ENCODE results near the gene DSCAM. TPM values are rescaled to one million over a fixed set of nuclear protein-coding genes. Genes with fewer than 3 reads are reported as not detected.

Gene DSCAM
- total RNA-seq, 4 donors from 2014 or later, result under 0.01 to 0.44 TPM; not detected in 2

DNA sequence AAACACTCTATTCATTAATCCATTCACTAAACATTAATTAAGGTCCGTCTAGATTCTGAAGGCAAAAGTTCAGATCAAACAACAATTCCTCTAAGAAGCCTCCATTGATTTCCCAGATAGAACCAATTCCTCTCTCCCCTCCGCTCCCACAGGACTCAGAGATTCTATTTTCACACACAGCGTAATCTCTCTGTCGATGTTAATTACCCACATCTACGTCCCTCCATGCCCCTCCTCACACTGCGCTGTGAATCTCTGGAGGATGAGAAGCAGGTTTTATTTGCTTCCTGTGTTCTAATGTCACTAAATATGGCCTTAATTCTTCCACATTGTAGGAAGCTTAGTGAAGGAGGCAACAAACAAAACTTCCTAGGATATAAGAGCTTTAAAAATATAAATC is 306.7 kb downstream of the DSCAM start:
- Histone ChIP-seq H3K27me3 (no peaks in the 10 kb centered on the region), H3K4me3 (no peak overlapping the region), H3K27ac (no peak overlapping the region), H3K9me3 (peaks cover 0 to 14% (median 0%) of the 10 kb centered on the region in 4 donors), H3K4me1 (no peaks in the 10 kb centered on the region), H3K36me3 (no peaks in the 10 kb centered on the region)
- 40 to 44% methylated on average over 6 of the region's 6 CpGs for WGBS, 2 donors
- no peak for DNase-seq (ENCODE audit: low spot score in 2 of 2)
- TF ChIP-seq POLR2A (IDR thresholded peaks at IDR 0.05) (no peak), EP300 (IDR thresholded peaks at IDR 0.05) (no peak)
- TF ChIP-seq, protein P1, sequence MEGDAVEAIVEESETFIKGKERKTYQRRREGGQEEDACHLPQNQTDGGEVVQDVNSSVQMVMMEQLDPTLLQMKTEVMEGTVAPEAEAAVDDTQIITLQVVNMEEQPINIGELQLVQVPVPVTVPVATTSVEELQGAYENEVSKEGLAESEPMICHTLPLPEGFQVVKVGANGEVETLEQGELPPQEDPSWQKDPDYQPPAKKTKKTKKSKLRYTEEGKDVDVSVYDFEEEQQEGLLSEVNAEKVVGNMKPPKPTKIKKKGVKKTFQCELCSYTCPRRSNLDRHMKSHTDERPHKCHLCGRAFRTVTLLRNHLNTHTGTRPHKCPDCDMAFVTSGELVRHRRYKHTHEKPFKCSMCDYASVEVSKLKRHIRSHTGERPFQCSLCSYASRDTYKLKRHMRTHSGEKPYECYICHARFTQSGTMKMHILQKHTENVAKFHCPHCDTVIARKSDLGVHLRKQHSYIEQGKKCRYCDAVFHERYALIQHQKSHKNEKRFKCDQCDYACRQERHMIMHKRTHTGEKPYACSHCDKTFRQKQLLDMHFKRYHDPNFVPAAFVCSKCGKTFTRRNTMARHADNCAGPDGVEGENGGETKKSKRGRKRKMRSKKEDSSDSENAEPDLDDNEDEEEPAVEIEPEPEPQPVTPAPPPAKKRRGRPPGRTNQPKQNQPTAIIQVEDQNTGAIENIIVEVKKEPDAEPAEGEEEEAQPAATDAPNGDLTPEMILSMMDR (IDR thresholded peaks at IDR 0.05), result no peak

DNA sequence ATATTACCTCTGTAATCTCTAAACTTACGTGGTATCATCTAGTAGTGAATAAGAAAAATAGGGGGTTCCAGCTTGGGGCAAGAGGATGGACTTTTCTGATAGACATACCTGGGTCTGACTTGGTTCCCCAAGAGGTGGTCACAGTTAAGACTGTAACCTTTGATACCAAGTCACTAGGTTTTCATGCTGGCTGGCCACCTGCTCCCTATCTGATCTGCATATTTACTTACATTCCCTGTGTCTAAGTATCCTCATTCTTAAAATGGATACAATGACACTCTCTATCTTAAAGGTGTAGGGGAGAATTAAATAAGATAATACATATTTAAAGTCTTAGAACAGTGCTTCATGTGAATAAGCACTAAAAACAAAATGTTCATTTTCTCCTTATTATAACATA is 312.1 kb downstream of the DSCAM start:
- Histone ChIP-seq H3K4me1 (no peaks in the 10 kb centered on the region), H3K4me3 (no peak overlapping the region), H3K27ac (no peak overlapping the region), H3K9me3 (no peaks in the 10 kb centered on the region), H3K27me3 (no peaks in the 10 kb centered on the region), H3K36me3 (no peaks in the 10 kb centered on the region)
- TF ChIP-seq EP300 (IDR thresholded peaks at IDR 0.05), result no peak
- no peak for TF ChIP-seq POLR2A (IDR thresholded peaks at IDR 0.05)
- TF ChIP-seq, protein P1 (IDR thresholded peaks at IDR 0.05), result no peak
- WGBS, 2 donors, result 83 to 93% methylated on average over 1 of the region's 1 CpG
- DNase-seq (ENCODE audit: low spot score in 2 of 2), result no peak

DNA sequence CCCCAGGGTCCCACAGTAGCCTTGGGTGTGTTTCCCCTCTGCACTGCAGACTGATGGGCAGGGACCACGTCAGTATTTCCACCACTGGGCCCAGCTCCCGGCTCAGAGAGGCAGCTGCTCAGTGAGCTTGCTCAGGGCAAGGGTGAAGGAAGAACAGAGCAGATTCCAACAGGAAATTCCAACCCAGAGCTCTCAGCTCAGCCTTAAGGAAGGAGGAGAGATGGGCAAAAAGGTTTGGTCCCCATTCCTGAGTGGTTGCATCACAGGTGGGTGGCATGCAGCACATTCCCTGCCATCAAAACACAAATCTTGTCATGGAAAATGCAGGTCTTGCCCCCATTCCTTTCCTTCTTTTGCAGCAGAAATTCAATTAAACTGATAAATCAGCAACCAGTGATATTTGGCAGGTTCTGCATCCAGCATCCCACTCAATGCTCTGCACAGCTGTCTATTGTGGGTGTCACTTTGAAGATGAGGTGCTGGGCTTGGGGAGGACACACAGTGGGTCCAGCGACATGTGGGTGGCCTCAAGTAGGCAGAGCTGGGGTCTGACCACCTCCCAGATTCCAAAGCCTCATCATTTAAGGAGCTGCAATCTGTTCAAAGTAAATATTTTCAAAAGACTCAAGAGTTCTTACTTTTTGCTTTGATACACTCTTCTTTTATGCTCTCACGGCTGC is 315.4 kb downstream of the DSCAM start:
- Histone ChIP-seq H3K27ac (no peak overlapping the region), H3K36me3 (no peaks in the 10 kb centered on the region), H3K4me1 (no peaks in the 10 kb centered on the region), H3K9me3 (peaks cover 0 to 10% (median 0%) of the 10 kb centered on the region in 4 donors), H3K27me3 (no peaks in the 10 kb centered on the region), H3K4me3 (no peak overlapping the region)
- no peak for TF ChIP-seq POLR2A (IDR thresholded peaks at IDR 0.05)
- TF ChIP-seq EP300 (IDR thresholded peaks at IDR 0.05), result no peak
- TF ChIP-seq, protein P1 (IDR thresholded peaks at IDR 0.05), result no peak
- DNase-seq (ENCODE audit: low spot score in 2 of 2), result no peak
- 25 to 38% methylated on average over 4 of the region's 4 CpGs for WGBS, 2 donors

DNA sequence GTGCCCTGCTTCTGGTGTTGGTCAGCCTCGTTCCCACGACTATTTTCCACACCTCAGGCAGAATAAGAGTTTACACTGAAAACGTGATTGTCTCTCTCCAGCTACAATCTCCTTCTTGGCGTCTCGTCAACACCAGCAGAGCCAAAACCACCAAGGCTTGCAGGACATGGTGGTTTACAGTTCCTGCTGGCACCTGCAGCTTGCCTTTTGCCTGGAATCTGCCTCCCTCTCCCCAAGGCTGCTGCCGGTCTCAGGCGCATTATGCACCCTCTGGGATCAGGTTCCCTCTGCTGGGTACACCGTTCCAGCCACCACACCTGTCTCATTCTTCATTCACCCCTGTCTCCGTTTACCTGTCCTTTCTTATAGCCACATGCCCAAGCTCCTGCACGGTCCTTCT is 315.9 kb downstream of the DSCAM start:
- no peak for TF ChIP-seq EP300 (IDR thresholded peaks at IDR 0.05)
- WGBS, 2 donors, result 78 to 80% methylated on average over 10 of the region's 10 CpGs
- H3K9me3 ChIP-seq, result peaks cover 0 to 10% (median 0%) of the 10 kb centered on the region in 4 donors
- no peaks in the 10 kb centered on the region for H3K27me3 ChIP-seq
- H3K4me3 ChIP-seq, result no peak overlapping the region
- no peaks in the 10 kb centered on the region for H3K36me3 ChIP-seq
- no peak overlapping the region for H3K27ac ChIP-seq
- H3K4me1 ChIP-seq, result no peaks in the 10 kb centered on the region
- no peak for DNase-seq (ENCODE audit: low spot score in 2 of 2)

DNA sequence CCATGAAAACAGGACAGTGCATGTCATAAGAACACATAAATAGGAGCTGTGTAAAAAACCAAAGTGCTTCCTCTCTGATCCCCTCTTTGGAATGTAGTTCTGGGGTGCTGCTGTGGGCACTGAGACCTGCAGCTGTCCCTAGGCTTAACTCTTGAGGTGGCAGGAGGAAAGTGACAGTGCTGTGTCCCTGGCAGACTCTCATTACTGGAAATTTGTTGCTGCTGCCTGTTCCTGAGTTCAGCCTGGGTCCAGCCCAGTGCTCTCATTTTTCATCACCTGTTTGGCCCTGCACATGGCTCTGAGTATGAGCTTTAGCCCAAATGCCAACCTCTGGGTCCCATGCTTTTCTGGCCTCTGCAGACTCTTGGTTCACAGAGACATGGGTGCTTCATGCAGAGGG is 329.3 kb downstream of the DSCAM start:
- TF ChIP-seq, protein P1 (IDR thresholded peaks at IDR 0.05), result no peak
- TF ChIP-seq POLR2A (IDR thresholded peaks at IDR 0.05) (no peak), EP300 (IDR thresholded peaks at IDR 0.05) (no peak)
- Histone ChIP-seq H3K36me3 (no peaks in the 10 kb centered on the region), H3K4me3 (no peak overlapping the region), H3K4me1 (no peaks in the 10 kb centered on the region), H3K27ac (no peak overlapping the region), H3K27me3 (no peaks in the 10 kb centered on the region), H3K9me3 (no peaks in the 10 kb centered on the region)
- DNase-seq (ENCODE audit: low spot score in 2 of 2), result no peak
